HepG2 (cell line): ENCODE results near the gene DAZAP1. TPM values are rescaled to one million over a fixed set of nuclear protein-coding genes. Genes with fewer than 3 reads are reported as not detected.
A peak's percentile ranks its signal among the peaks of the same experiment; 100 is the strongest.

Experiments used
- CCDC6 ChIP-seq: sonication (generic); formaldehyde crosslinking; IDR thresholded peaks from 2 replicates; pipeline ENCODE4 v1.8.1; 2022; ENCODE audit warnings: mild to moderate bottlenecking, missing genetic modification reagents, moderate library complexity
- HNF1A ChIP-seq, 2 experiments: sonication (generic) in 1 of 2; formaldehyde crosslinking in 1 of 2; IDR thresholded peaks; 2 replicates each; pipeline versions ENCODE4 v1.4.0 to v1.6.1; 2016 to 2020; ENCODE audit warnings: borderline replicate concordance in 1 of 2, low read depth in 1 of 2, mild to moderate bottlenecking in 1 of 2, missing genetic modification reagents in 1 of 2
- HOXA5 ChIP-seq: sonication (generic); formaldehyde crosslinking; IDR thresholded peaks from 2 replicates; pipeline ENCODE4 v1.4.0; 2020; ENCODE audit warnings: missing genetic modification reagents
- MEF2D ChIP-seq: sonication (generic); formaldehyde crosslinking; IDR thresholded peaks from 2 replicates; pipeline ENCODE4 v1.5.1; 2020; ENCODE audit warnings: mild to moderate bottlenecking, missing genetic modification reagents
- MEIS2 ChIP-seq: sonication (generic); formaldehyde crosslinking; IDR thresholded peaks from 2 replicates; pipeline ENCODE4 v1.9.0; 2021; ENCODE audit warnings: mild to moderate bottlenecking, missing genetic modification reagents
- NCOA2 ChIP-seq: sonication (generic); formaldehyde crosslinking; IDR thresholded peaks from 2 replicates; pipeline ENCODE4 v1.8.0; 2022; ENCODE audit warnings: inconsistent platforms
- NFE2 ChIP-seq: sonication (generic); formaldehyde crosslinking; IDR thresholded peaks from 2 replicates; pipeline ENCODE4 v1.4.0; 2020; ENCODE audit warnings: missing genetic modification reagents
- YY1 ChIP-seq: IDR thresholded peaks from 2 replicates; pipeline ENCODE4 v1.6.1; 2011; ENCODE audit warnings: low read length, low read depth, moderate library complexity, mild to moderate bottlenecking; ENCODE audit not compliant: insufficient read depth, insufficient replicate concordance
- ZBTB38 ChIP-seq: sonication (generic); formaldehyde crosslinking; IDR thresholded peaks from 2 replicates; pipeline ENCODE4 v1.5.1; 2020; ENCODE audit warnings: mild to moderate bottlenecking, missing genetic modification reagents
- ZKSCAN5 ChIP-seq: sonication (generic); formaldehyde crosslinking; IDR thresholded peaks from 2 replicates; pipeline ENCODE4 v1.5.1; 2020; ENCODE audit warnings: mild to moderate bottlenecking, missing genetic modification reagents
- ZNF407 ChIP-seq: sonication (generic); formaldehyde crosslinking; IDR thresholded peaks from one replicate; pipeline ENCODE4 v1.5.1; 2020; ENCODE audit warnings: mild to moderate bottlenecking, missing genetic modification reagents; ENCODE audit errors: not compliant biosample characterization
- ZNF672 ChIP-seq: sonication (generic); formaldehyde crosslinking; IDR thresholded peaks from 2 replicates; pipeline ENCODE4 v1.8.1; 2022; ENCODE audit warnings: missing genetic modification reagents
- ZNF724P ChIP-seq: sonication (generic); formaldehyde crosslinking; IDR thresholded peaks from 2 replicates; pipeline ENCODE4 v1.8.0; 2022; ENCODE audit warnings: missing genetic modification reagents, borderline replicate concordance
- ZNF800 ChIP-seq: sonication (generic); formaldehyde crosslinking; IDR thresholded peaks from 2 replicates; pipeline ENCODE4 v1.4.0; 2020; ENCODE audit warnings: missing genetic modification reagents
- polyA plus RNA-seq, 8 experiments: library from polyadenylated mRNA; depleted of rRNA in 3 of 8; stranded (reverse) in 7 of 8; unstranded in 1 of 8; fragments of >200 nt; fragmentation: Illumina TruSeq in 4 of 8; extraction: Trizol in 4 of 8; gene quantifications; 2 replicates each; pipeline versions ENCODE4 v1.2.1 to v1.2.3, GENCODE V29; 2011 to 2016; ENCODE audit warnings: low read depth in 4 of 8, missing spikeins in 1 of 8, mixed read lengths in 1 of 8; ENCODE audit not compliant: insufficient read depth in 1 of 8
- total RNA-seq, 5 experiments: library from RNA; depleted of rRNA; stranded (reverse); fragments of >200 nt; fragmentation: Illumina TruSeq; extraction: Trizol; gene quantifications; 2 replicates each; pipeline ENCODE4 v1.2.3, GENCODE V29; 2016; ENCODE audit warnings: low read depth in 1 of 5

Gene DAZAP1
- total and polyA plus RNA-seq, 2 of the 13 experiments (the other 11 are each of a cell fraction or from before 2014, with no cell fraction given): 63.3 to 79.2 TPM

GRCh38 chr19:1470305-1471009 is 63.1 kb downstream of the DAZAP1 start (continued):
- TF ChIP-seq ZNF407 (CRISPR knock-in tag): peak; percentile 60
- TF ChIP-seq MEIS2 (CRISPR knock-in tag): peak; percentile 12; the same call in 1 of the 2 replicates
- 0 out of 2 replicates have a peak, but pooled peaks have one; percentile 34 for TF ChIP-seq HOXA5
- no peak for TF ChIP-seq NFE2 (CRISPR knock-in tag)
- TF ChIP-seq ZNF672 (CRISPR knock-in tag): no peak
- peak; percentile 49; the same call in 1 of the 2 replicates for TF ChIP-seq CCDC6 (CRISPR knock-in tag)
- no peak for TF ChIP-seq NCOA2
- no peak for TF ChIP-seq MEF2D (CRISPR knock-in tag)
- TF ChIP-seq ZNF800 (CRISPR knock-in tag): peak; percentile 94
- no peak for TF ChIP-seq ZNF724P (CRISPR knock-in tag)
- TF ChIP-seq HNF1A (IDR thresholded peaks at IDR 0.05; ENCODE audit: low read depth): no peak
- 0 out of 2 replicates have a peak, but pooled peaks have one; percentile 18 for TF ChIP-seq HNF1A (CRISPR knock-in tag; IDR thresholded peaks at IDR 0.05; ENCODE audit: borderline replicate concordance)
- no peak for TF ChIP-seq ZKSCAN5 (CRISPR knock-in tag)
- TF ChIP-seq ZBTB38: 0 out of 2 replicates have a peak, but pooled peaks have one; percentile 37
- TF ChIP-seq YY1: peak; percentile 19
